ENCODE data around the gene YTHDC2. TPM values are rescaled to one million over a fixed set of nuclear protein-coding genes. Genes with fewer than 3 reads are reported as not detected.

Gene YTHDC2
- total and polyA plus RNA-seq, 2 of the 13 experiments (the other 11 are each of a cell fraction or from before 2014, with no cell fraction given), result 6.7 to 17.8 TPM

DNA sequence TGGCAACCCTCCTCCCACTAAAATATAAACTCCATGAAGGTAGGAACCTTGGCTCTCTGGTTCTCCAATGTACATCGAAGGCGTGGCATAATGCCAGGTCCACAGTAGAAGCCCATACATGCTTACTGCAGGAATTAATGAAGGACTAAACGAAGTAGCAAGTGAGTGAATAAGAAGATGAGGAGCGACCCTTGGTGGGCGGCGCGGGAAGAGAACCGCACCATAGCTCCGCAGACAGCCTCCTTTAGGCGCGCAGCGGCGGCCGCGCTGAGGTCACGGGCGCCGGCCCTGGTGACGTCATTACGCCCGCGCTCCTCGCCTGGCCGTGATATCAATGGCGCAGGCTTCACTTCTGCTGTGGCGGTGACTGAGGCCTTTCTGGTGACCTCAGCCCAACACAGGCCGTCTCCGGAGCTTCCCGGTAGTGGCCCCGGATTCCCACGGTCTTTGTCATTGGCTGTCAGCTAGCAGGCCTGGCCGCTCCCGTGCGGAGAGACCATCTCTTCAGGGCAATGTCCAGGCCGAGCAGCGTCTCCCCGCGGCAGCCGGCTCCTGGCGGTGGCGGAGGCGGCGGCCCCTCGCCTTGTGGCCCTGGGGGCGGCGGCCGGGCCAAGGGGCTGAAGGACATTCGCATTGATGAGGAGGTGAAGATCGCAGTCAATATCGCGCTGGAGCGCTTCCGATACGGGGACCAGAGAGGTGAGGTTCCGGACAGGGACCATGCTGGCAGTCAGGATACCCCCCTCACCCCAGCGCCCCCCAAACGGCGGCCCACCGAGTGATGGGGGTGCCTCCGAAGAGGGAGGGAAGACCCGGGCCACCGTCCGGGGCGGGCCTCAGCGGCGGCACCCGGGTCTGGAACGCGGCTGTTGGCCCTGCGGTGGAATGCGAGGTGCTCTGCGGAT is at the start of gene YTHDC2 (continued):
- TF ChIP-seq, protein P1, sequence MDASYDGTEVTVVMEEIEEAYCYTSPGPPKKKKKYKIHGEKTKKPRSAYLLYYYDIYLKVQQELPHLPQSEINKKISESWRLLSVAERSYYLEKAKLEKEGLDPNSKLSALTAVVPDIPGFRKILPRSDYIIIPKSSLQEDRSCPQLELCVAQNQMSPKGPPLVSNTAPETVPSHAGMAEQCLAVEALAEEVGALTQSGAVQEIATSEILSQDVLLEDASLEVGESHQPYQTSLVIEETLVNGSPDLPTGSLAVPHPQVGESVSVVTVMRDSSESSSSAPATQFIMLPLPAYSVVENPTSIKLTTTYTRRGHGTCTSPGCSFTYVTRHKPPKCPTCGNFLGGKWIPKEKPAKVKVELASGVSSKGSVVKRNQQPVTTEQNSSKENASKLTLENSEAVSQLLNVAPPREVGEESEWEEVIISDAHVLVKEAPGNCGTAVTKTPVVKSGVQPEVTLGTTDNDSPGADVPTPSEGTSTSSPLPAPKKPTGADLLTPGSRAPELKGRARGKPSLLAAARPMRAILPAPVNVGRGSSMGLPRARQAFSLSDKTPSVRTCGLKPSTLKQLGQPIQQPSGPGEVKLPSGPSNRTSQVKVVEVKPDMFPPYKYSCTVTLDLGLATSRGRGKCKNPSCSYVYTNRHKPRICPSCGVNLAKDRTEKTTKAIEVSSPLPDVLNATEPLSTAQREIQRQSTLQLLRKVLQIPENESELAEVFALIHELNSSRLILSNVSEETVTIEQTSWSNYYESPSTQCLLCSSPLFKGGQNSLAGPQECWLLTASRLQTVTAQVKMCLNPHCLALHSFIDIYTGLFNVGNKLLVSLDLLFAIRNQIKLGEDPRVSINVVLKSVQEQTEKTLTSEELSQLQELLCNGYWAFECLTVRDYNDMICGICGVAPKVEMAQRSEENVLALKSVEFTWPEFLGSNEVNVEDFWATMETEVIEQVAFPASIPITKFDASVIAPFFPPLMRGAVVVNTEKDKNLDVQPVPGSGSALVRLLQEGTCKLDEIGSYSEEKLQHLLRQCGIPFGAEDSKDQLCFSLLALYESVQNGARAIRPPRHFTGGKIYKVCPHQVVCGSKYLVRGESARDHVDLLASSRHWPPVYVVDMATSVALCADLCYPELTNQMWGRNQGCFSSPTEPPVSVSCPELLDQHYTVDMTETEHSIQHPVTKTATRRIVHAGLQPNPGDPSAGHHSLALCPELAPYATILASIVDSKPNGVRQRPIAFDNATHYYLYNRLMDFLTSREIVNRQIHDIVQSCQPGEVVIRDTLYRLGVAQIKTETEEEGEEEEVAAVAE (CRISPR knock-in tag; IDR thresholded peaks at IDR 0.05; ENCODE audit: borderline replicate concordance), result peak; percentile 67; the same call in 1 of the 2 replicates
- TF ChIP-seq HOXD1 (CRISPR knock-in tag; IDR thresholded peaks at IDR 0.05) (peak; percentile 74; the same call in 1 of the 2 replicates), ZNF777 (CRISPR knock-in tag; IDR thresholded peaks at IDR 0.05) (peak; percentile 34; the same call in 1 of the 2 replicates), HHEX (CRISPR knock-in tag; IDR thresholded peaks at IDR 0.05) (no peak), KMT2B (CRISPR knock-in tag; IDR thresholded peaks at IDR 0.05) (peak; percentile 90), JUN (CRISPR knock-in tag; IDR thresholded peaks at IDR 0.05) (peak; percentile 92), ZNF737 (CRISPR knock-in tag; IDR thresholded peaks at IDR 0.05; ENCODE audit: borderline replicate concordance) (no peak), ZNF768 (CRISPR knock-in tag; IDR thresholded peaks at IDR 0.05) (peak; percentile 75; the same call in 1 of the 2 replicates), NFE2L2 (IDR thresholded peaks at IDR 0.05; ENCODE audit: low read length) (no peak), HNRNPLL (IDR thresholded peaks at IDR 0.05; ENCODE audit: low read depth, low read length, poor library complexity, severe bottlenecking) (peak; percentile 72), HOXA9 (CRISPR knock-in tag; IDR thresholded peaks at IDR 0.05; ENCODE audit: borderline replicate concordance) (peak; percentile 49; the same call in 1 of the 2 replicates)
- TF ChIP-seq, protein P2, sequence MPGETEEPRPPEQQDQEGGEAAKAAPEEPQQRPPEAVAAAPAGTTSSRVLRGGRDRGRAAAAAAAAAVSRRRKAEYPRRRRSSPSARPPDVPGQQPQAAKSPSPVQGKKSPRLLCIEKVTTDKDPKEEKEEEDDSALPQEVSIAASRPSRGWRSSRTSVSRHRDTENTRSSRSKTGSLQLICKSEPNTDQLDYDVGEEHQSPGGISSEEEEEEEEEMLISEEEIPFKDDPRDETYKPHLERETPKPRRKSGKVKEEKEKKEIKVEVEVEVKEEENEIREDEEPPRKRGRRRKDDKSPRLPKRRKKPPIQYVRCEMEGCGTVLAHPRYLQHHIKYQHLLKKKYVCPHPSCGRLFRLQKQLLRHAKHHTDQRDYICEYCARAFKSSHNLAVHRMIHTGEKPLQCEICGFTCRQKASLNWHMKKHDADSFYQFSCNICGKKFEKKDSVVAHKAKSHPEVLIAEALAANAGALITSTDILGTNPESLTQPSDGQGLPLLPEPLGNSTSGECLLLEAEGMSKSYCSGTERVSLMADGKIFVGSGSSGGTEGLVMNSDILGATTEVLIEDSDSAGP (CRISPR knock-in tag; IDR thresholded peaks at IDR 0.05; ENCODE audit: borderline replicate concordance), result peak; percentile 90; the same call in 1 of the 2 replicates
- TF ChIP-seq, protein P3, sequence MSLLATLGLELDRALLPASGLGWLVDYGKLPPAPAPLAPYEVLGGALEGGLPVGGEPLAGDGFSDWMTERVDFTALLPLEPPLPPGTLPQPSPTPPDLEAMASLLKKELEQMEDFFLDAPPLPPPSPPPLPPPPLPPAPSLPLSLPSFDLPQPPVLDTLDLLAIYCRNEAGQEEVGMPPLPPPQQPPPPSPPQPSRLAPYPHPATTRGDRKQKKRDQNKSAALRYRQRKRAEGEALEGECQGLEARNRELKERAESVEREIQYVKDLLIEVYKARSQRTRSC (CRISPR knock-in tag; IDR thresholded peaks at IDR 0.05; ENCODE audit: low read depth), result peak; percentile 91; the same call in 1 of the 2 replicates
- TF ChIP-seq, protein P4, sequence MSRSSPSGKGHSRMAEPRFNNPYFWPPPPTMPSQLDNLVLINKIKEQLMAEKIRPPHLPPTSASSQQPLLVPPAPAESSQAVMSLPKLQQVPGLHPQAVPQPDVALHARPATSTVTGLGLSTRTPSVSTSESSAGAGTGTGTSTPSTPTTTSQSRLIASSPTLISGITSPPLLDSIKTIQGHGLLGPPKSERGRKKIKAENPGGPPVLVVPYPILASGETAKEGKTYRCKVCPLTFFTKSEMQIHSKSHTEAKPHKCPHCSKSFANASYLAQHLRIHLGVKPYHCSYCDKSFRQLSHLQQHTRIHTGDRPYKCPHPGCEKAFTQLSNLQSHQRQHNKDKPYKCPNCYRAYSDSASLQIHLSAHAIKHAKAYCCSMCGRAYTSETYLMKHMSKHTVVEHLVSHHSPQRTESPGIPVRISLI (CRISPR knock-in tag; IDR thresholded peaks at IDR 0.05; ENCODE audit: borderline replicate concordance), result peak; percentile 50; the same call in 1 of the 2 replicates

Measured in HepG2 (cell line).